ENCODE data around the gene LYPD4.

The LYPD4 gene

GRCh38 chr19:41844601-41845000, at the start of gene LYPD4:
LYPD4 (minus strand) TSS chr19:41844683; CDS start chr19:41839285, 5,398 bp downstream.
- no peak for DNase-seq (ENCODE audit: low read depth in 3 of 3, low spot score in 1 of 3)

- DNase-seq (ENCODE audit: low read depth in 3 of 3, low spot score in 1 of 3) = no peak
Measured at GRCh38 chr19:41893899-41894298, 49.4 kb upstream of the LYPD4 start.

GRCh38 chr19:41892173-41892902, 47.9 kb upstream of the LYPD4 start:
- no peak for DNase-seq (ENCODE audit: low read depth in 3 of 3, low spot score in 1 of 3)

- DNase-seq (ENCODE audit: low read depth in 3 of 3, low spot score in 1 of 3) = no peak
Measured at GRCh38 chr19:41890936-41891335, 46.5 kb upstream of the LYPD4 start.

- no peak for DNase-seq (ENCODE audit: low read depth in 3 of 3, low spot score in 1 of 3)
Measured at GRCh38 chr19:41889896-41890295, 45.4 kb upstream of the LYPD4 start.

GRCh38 chr19:41888926-41889325, 44.4 kb upstream of the LYPD4 start:
- DNase-seq (ENCODE audit: low read depth in 3 of 3, low spot score in 1 of 3) = no peak

- DNase-seq (ENCODE audit: low read depth in 3 of 3, low spot score in 1 of 3) = peak; percentile 68 to 77 (median 76)
Measured at GRCh38 chr19:41887711-41888382, 43.4 kb upstream of the LYPD4 start.

- DNase-seq (ENCODE audit: low read depth in 3 of 3, low spot score in 1 of 3) = peak; percentile 29 to 57 (median 45)
Measured at GRCh38 chr19:41886761-41887710, 42.6 kb upstream of the LYPD4 start.

GRCh38 chr19:41883821-41884733, 39.6 kb upstream of the LYPD4 start:
- peak; percentile 78 to 83 (median 79) for DNase-seq (ENCODE audit: low read depth in 3 of 3, low spot score in 1 of 3)

GRCh38 chr19:41883463-41883820, 39.0 kb upstream of the LYPD4 start:
- DNase-seq (ENCODE audit: low read depth in 3 of 3, low spot score in 1 of 3) = no peak

GRCh38 chr19:41882568-41883462, 38.3 kb upstream of the LYPD4 start, which contains the start of gene ARHGEF1:
ARHGEF1 (plus strand) TSS chr19:41883184; CDS start chr19:41888083, 4,899 bp downstream.
- DNase-seq (ENCODE audit: low read depth in 3 of 3, low spot score in 1 of 3) = peak in 1 of 3 donors; percentile 50

- DNase-seq (ENCODE audit: low read depth in 3 of 3, low spot score in 1 of 3) = no peak
Measured at GRCh38 chr19:41880329-41880708, 35.8 kb upstream of the LYPD4 start.

- no peak for DNase-seq (ENCODE audit: low read depth in 3 of 3, low spot score in 1 of 3)
Measured at GRCh38 chr19:41879670-41880328, 35.3 kb upstream of the LYPD4 start.

GRCh38 chr19:41879080-41879479, 34.6 kb upstream of the LYPD4 start:
- DNase-seq (ENCODE audit: low read depth in 3 of 3, low spot score in 1 of 3) = no peak

GRCh38 chr19:41877916-41878905, 33.7 kb upstream of the LYPD4 start:
- DNase-seq (ENCODE audit: low read depth in 3 of 3, low spot score in 1 of 3) = no peak

GRCh38 chr19:41876847-41877832, 32.7 kb upstream of the LYPD4 start, which contains the start of gene CD79A:
CD79A (plus strand) TSS chr19:41877279; CDS start chr19:41877305, 26 bp downstream.
- DNase-seq (ENCODE audit: low read depth in 3 of 3, low spot score in 1 of 3) = no peak

Measured in stimulated activated CD4-positive, alpha-beta T cell treated with anti-CD3 and anti-CD28 coated beads, TNF-alpha, amount 100 ng/mL, for 1 hour (primary cell).